MM.1S (cell line): ENCODE measurements around the gene PGAM2.
A peak's percentile ranks its signal among the peaks of the same experiment; 100 is the strongest.

Experiments used
- DNase-seq: peaks from one replicate; pipeline ENCODE4 v3.0.0-alpha.2; 2015
- H2AFZ ChIP-seq: fragments of 300-600 bp; sonication (generic); 2 replicates; pipeline ENCODE4 v1.6.0; 2016; ENCODE audit warnings: antibody characterized with exemption, low read length
- H3F3A ChIP-seq: fragments of 300-600 bp; sonication (generic); 2 replicates; pipeline ENCODE4 v1.6.1; 2016; ENCODE audit warnings: mild to moderate bottlenecking, antibody characterized with exemption, low read length, moderate library complexity, mixed read lengths; ENCODE audit not compliant: insufficient read depth
- H3K27ac ChIP-seq: fragments of 300-600 bp; sonication (generic); 2 replicates; pipeline ENCODE4 v1.5.1; 2016; ENCODE audit warnings: mild to moderate bottlenecking, low read length
- H3K27me3 ChIP-seq: fragments of 300-600 bp; sonication (generic); replicated peaks from 2 replicates; pipeline ENCODE4 v1.6.0; 2016; ENCODE audit warnings: low read length; ENCODE audit not compliant: insufficient read depth
- H3K36me3 ChIP-seq: fragments of 300-600 bp; sonication (generic); replicated peaks from 2 replicates; pipeline ENCODE4 v1.6.1; 2016; ENCODE audit warnings: mild to moderate bottlenecking, low read length, mixed read lengths; ENCODE audit not compliant: insufficient read depth
- H3K4me1 ChIP-seq: fragments of 300-600 bp; sonication (generic); 2 replicates; pipeline ENCODE4 v1.6.1; 2016; ENCODE audit warnings: low read length, mixed read lengths
- H3K4me2 ChIP-seq: fragments of 300-600 bp; sonication (generic); 2 replicates; pipeline ENCODE4 v1.6.0; 2016; ENCODE audit warnings: low read depth, low read length
- H3K4me3 ChIP-seq: fragments of 300-600 bp; sonication (generic); 2 replicates; pipeline ENCODE4 v1.5.1; 2016; ENCODE audit warnings: low read length, mixed read lengths
- H3K79me2 ChIP-seq: fragments of 300-600 bp; sonication (generic); 2 replicates; pipeline ENCODE4 v1.6.1; 2016; ENCODE audit warnings: mixed run types, low read length, mixed read lengths
- H3K9ac ChIP-seq: fragments of 300-600 bp; sonication (generic); 2 replicates; pipeline ENCODE4 v1.6.1; 2016; ENCODE audit warnings: low read length, mixed read lengths
- H3K9me2 ChIP-seq: fragments of 300-600 bp; sonication (generic); replicated peaks from 2 replicates; pipeline ENCODE4 v1.6.1; 2016; ENCODE audit warnings: mild to moderate bottlenecking, low read length, mixed read lengths; ENCODE audit not compliant: insufficient read depth
- H3K9me3 ChIP-seq: fragments of 300-600 bp; sonication (generic); replicated peaks from 2 replicates; pipeline ENCODE4 v1.6.1; 2016; ENCODE audit warnings: mild to moderate bottlenecking, low read length, mixed read lengths; ENCODE audit not compliant: insufficient read depth
- H4K20me1 ChIP-seq: fragments of 300-600 bp; sonication (generic); 2 replicates; pipeline ENCODE4 v1.6.1; 2016; ENCODE audit warnings: mild to moderate bottlenecking, low read length, moderate library complexity, mixed read lengths; ENCODE audit not compliant: insufficient read depth
- EZH2 ChIP-seq: fragments of 300-600 bp; sonication (generic); optimal IDR thresholded peaks from 2 replicates; pipeline ENCODE3; 2017; ENCODE audit warnings: low read depth, mild to moderate bottlenecking, antibody characterized with exemption, low read length, mixed read lengths
- EZH2phosphoT487 ChIP-seq: fragments of 300-600 bp; sonication (generic); IDR thresholded peaks from 2 replicates; pipeline ENCODE4 v1.6.1; 2018; ENCODE audit warnings: antibody characterized with exemption, low read length
- TF ChIP-seq, protein P1 (sequence below): fragments of 300-600 bp; sonication (generic); IDR thresholded peaks from 2 replicates; pipeline ENCODE4 v1.5.1; 2016; ENCODE audit warnings: antibody characterized with exemption, low read length, mixed read lengths

Gene PGAM2

DNA sequence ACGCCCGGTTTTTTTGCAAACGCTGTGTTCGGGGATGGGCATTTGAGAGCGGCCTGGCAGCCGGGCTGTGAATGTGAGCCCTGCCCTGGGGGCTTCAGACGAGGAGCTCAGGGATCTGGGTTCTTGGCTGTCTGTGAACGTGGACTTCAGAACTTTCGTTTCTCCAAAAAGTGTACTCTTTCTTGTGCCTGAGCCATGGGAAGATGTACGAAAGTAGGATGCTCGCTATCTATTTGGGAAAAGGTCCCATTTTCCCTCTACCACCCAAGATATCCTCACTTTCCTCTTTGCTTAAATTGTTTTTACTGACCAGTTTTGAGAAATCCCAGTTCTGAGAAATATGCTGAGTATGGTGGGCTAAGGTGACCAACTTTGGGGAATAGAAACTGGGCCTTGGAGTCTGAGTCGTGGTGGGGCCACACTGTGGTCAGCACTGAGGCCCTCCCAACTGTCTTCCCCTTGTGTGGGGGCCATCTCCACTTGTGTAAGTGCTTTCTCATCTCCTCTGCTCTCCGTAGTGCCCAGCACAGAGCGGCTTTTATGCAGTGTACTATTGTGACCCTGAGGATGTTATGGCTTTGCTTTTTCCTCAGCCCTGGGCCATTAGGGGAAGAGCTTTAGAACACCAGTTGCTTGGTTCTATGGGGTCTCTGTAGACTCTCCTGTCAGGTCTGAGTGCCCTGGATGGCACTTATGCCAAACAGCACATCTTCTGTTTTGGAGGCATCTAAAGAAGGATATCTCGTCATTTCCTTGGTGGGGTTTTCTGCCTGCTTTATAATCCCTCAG lies 19.9 kb downstream of the PGAM2 start:
- Histone ChIP-seq H3F3A (peaks cover 25% of the 10 kb centered on the region; the same call in 1 of the 2 replicates), H3K4me2 (peak overlapping the region; percentile 81), H3K27ac (peak overlapping the region; percentile 66; the same call in 1 of the 2 replicates), H3K9ac (peak overlapping the region; percentile 90), H3K4me3 (peak overlapping the region; percentile 94), H2AFZ (peak overlapping the region; percentile 85), H3K27me3 (no peaks in the 10 kb centered on the region), H3K9me2 (no peaks in the 10 kb centered on the region), H3K79me2 (peaks cover 56% of the 10 kb centered on the region), H3K9me3 (no peaks in the 10 kb centered on the region), H4K20me1 (peaks cover 8% of the 10 kb centered on the region; the same call in 1 of the 2 replicates), H3K4me1 (peaks cover 23% of the 10 kb centered on the region), H3K36me3 (0 out of 2 replicates have a peak, but pooled peaks cover 4% of the 10 kb centered on the region)
- peak; percentile 54 for DNase-seq
- TF ChIP-seq EZH2phosphoT487: no peak
- no peak for TF ChIP-seq EZH2

DNA sequence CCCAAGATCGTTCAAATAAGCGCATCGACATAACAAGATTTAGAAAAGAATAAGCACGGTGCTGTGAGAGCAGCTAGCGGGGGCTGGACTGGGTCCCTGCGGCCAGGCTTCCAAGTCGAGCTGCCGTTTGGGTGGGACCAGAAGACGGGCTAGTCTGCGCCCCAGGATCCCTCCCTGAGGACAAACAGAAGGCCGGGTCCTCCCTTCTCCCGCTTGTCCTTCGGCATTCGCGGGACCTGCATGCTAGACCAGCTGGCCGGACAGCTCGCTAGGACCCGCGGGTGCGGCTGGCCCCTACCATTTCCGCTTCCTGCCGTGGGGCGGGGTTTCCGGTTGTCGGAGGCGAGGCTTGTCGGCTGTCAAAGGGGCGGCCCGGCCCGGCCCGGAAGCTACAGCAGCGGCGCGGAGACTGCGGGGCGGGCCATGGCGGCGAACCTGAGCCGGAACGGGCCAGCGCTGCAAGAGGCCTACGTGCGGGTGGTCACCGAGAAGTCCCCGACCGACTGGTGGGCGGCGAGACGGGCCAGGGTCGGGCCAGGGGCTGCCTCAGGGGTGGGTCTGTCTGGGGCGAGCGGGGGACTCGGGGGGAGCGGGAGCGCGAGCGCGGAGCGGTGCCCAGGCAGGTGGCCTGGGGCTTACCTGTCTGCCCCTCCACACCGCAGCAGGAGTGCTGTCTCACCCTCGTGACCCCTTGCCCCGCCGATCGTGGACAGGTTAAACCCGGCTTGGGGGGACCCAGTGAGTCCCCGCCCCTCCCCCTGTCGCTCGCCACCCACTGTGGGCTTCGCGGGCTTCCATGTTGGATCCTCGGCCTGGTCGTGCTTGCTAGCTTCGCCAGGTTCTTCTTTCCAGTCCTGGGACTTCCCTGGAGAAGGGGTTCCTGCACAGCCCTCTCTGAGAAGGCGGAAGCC lies 20.8 kb downstream of the PGAM2 start, which contains the start of gene DBNL:
Gene DBNL (plus strand): TSS at position 388 of the 911 bp plus-strand sequence. CDS start 36 bp downstream, at position 424.
- H3K36me3 ChIP-seq: no peaks in the 10 kb centered on the region
- TF ChIP-seq EZH2phosphoT487 (no peak), EZH2 (no peak)
- TF ChIP-seq, protein P1, sequence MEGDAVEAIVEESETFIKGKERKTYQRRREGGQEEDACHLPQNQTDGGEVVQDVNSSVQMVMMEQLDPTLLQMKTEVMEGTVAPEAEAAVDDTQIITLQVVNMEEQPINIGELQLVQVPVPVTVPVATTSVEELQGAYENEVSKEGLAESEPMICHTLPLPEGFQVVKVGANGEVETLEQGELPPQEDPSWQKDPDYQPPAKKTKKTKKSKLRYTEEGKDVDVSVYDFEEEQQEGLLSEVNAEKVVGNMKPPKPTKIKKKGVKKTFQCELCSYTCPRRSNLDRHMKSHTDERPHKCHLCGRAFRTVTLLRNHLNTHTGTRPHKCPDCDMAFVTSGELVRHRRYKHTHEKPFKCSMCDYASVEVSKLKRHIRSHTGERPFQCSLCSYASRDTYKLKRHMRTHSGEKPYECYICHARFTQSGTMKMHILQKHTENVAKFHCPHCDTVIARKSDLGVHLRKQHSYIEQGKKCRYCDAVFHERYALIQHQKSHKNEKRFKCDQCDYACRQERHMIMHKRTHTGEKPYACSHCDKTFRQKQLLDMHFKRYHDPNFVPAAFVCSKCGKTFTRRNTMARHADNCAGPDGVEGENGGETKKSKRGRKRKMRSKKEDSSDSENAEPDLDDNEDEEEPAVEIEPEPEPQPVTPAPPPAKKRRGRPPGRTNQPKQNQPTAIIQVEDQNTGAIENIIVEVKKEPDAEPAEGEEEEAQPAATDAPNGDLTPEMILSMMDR: no peak
- H3K9me2 ChIP-seq: no peaks in the 10 kb centered on the region
- H3K27ac ChIP-seq: peak within 1 kb of the TSS; percentile 66
- no peaks in the 10 kb centered on the region for H3K9me3 ChIP-seq
- peak; percentile 93 for DNase-seq
- H3K4me3 ChIP-seq: peak within 1 kb of the TSS; percentile 94
- peak within 1 kb of the TSS; percentile 81 for H3K4me2 ChIP-seq
- peak within 1 kb of the TSS; percentile 85 for H2AFZ ChIP-seq
- H3K9ac ChIP-seq: peak within 1 kb of the TSS; percentile 90
- H3K79me2 ChIP-seq: peaks cover 48% of the 10 kb centered on the region
- H4K20me1 ChIP-seq: peaks cover 7% of the 10 kb centered on the region; the same call in 1 of the 2 replicates
- H3K27me3 ChIP-seq: no peaks in the 10 kb centered on the region
- H3K4me1 ChIP-seq: peaks cover 23% of the 10 kb centered on the region
- peaks cover 25% of the 10 kb centered on the region; the same call in 1 of the 2 replicates for H3F3A ChIP-seq

DNA sequence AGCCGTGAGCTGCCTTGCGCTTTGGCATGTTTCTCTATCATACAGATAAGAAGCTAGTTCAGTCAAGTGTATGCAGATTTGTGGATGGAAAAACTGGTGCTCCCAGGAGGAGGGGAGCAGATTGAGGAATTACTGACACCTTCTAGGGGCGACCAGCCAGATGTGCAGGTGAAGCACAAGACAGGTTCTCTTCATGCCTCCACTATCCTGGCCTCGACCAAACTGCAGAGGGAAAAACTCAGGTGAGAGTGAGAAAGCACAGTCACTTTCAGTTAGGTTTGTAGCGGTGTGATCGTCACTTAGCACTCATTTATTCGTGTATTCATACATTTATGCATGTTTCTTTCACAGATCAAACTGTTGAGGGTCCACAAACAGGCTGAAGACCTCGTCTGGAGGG lies 21.5 kb downstream of the PGAM2 start:
- no peaks in the 10 kb centered on the region for H3K9me3 ChIP-seq
- H3K4me1 ChIP-seq: peaks cover 23% of the 10 kb centered on the region
- TF ChIP-seq, protein P1: no peak
- TF ChIP-seq EZH2phosphoT487 (no peak), EZH2 (no peak)
- H3K4me2 ChIP-seq: peak overlapping the region; percentile 81
- H3K27ac ChIP-seq: peak overlapping the region; percentile 66; the same call in 1 of the 2 replicates
- H3K9me2 ChIP-seq: no peaks in the 10 kb centered on the region
- H3F3A ChIP-seq: peaks cover 25% of the 10 kb centered on the region; the same call in 1 of the 2 replicates
- no peaks in the 10 kb centered on the region for H3K36me3 ChIP-seq
- H3K9ac ChIP-seq: peak overlapping the region; percentile 90
- peak overlapping the region; percentile 85 for H2AFZ ChIP-seq
- peak; percentile 25 for DNase-seq
- peaks cover 4% of the 10 kb centered on the region; the same call in 1 of the 2 replicates for H4K20me1 ChIP-seq
- no peaks in the 10 kb centered on the region for H3K27me3 ChIP-seq
- H3K79me2 ChIP-seq: peaks cover 43% of the 10 kb centered on the region
- peak overlapping the region; percentile 94 for H3K4me3 ChIP-seq
